Activated naive CD4-positive, alpha-beta T cell (primary cell): Measurements from ENCODE around the gene DOCK9.
"Not testable (repeated sequence)": the region's sequence is repeated elsewhere in the genome, so short reads cannot be mapped to it uniquely, and the experiment has no call there.

Experiments
- DNase-seq, 4 experiments: peaks; one replicate each; lab custom pipeline; 2025; lab: John Stamatoyannopoulos, UW

DOCK9 gene

GRCh38 chr13:98773921-98774320 is 203.9 kb downstream of the DOCK9 start:
- no peak for DNase-seq

- DNase-seq, result no peak
Measured at GRCh38 chr13:98772794-98773452, 204.9 kb downstream of the DOCK9 start.

DNA sequence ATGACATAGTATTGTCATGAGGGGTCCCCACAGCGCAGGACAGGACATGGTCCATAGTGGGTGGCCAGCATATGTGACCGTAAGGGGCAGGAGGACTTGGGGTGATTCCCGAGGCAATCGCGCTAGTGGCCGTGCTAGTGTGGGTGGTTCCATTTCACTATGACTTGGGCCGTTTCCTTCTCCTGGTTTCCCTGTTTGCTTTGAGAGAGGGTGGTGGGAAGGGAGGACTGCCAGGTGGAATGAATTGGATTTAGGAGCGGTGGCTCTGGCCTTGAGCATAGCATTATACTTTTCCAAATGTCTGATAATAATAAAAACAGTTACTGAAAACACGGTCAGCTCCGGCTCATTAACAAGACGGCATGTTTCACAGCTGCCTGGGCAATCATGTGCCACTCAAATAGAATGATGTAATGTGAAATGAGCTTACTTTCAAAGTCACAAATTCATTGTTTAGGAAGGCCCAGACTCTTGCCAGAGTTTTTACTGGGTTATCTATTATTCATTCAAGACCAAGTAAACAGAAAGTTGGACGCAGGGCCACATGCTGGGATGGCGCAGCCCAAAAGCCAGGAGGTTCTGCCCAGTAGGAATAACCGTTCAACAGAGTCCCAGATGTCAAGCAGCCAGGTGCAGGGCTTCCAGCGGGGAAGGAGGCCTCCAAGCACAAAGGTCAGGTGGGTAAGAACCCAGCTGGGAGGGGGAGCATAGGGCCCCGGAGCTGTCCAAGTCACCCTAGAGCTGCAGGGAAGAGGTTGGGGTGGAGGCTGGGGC is 205.8 kb downstream of the DOCK9 start:
- DNase-seq, result no peak

- no peak for DNase-seq
Measured at GRCh38 chr13:98769736-98770135, 208.1 kb downstream of the DOCK9 start.

DNA sequence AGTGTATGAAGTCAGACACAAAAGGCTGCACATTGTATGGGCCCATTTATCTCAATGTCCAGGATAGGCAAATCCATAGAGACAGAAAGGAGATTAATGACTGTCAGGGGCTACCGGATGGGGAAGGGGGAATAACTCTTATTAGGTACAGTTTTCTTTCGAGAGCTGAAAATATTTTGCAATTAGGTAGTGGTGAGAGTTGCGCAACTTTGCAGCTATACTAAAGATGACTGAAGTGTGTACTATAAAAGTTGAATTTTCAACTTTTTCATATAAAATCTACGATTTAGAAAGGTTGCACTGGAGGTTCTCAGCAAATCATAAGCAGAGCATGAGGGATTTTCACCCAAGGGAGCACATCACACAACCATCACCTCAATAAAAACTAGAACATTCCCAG is 209.3 kb downstream of the DOCK9 start:
- no peak for DNase-seq

DNA sequence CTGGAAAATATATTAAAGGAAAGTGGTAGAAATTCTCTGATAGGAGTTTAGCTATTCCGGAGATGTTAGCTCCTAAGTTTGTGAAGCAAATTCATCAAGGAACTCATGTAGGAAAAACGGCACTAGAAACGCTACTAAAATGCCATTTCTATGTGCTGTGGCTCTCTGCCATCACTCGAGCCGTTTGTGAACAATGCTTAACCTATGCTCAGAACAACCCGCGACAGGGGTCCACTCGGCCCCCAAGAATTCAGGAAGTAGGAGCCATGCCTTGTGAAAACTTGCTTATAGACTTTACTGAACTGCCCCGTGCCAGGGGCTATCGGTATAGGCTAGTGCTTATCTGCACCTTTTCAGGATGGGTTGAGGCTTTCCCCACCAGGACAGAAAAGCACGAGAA is 211.2 kb downstream of the DOCK9 start:
- no peak for DNase-seq

DNA sequence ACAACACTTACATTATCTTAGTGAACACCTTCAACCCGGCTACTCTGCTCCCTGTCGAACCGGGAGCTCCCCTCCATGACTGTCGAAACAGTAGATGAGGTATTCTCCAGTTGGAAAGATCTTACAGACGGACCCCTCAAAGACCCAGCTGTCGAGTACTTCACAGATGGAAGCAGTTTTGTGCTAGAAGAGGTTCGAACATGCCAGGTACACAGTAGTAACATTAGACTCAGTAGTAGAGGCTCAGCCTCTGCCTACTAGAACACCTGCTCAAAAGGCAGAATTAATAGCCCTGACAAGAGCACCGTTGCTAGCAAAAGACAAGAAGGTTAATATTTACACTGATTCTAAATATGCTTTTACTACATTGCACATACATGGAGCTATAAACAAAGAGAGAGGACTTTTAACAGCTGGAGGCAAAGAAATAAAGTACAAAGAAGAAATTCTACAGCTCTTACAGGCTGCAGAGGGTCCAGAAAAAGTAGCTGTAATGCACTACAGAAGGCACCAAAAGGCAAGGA is 211.8 kb downstream of the DOCK9 start:
- DNase-seq, result no peak

DNA sequence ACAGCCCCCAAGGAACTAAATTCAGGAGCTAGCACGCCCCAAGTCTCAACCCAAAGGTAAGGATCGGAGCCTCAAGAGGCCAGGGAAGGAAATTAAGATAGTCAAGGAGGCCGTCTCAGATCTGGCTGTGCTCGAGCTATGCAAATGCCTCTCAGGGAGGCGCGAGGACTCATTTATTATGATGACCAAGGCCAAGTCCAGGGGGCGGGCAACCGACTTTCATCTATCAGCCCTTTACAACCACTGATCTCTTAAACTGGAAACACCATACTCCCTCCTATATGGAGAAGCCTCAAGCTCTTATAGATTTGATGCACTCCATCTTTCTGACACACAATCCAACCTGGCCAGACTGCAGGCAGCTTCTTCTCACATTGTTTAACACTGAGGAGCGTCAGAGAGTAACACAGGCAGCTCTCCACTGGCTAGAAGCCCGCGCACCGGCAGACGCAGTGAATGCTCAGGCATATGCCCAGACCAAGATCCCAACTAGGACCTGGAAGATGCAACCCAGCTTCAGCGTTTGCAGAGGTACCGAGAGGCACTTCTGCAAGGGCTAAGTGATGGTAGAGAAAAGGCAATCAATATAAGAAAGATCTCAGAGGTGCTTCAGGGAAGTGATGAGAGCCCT is 215.8 kb downstream of the DOCK9 start:
- DNase-seq, result no peak

- no peak for DNase-seq
Measured at GRCh38 chr13:98761126-98761985, 216.5 kb downstream of the DOCK9 start.

- no peak for DNase-seq
Measured at GRCh38 chr13:98755729-98756128, 222.1 kb downstream of the DOCK9 start.

GRCh38 chr13:98755116-98755515 is 222.7 kb downstream of the DOCK9 start:
- no peak for DNase-seq

DNA sequence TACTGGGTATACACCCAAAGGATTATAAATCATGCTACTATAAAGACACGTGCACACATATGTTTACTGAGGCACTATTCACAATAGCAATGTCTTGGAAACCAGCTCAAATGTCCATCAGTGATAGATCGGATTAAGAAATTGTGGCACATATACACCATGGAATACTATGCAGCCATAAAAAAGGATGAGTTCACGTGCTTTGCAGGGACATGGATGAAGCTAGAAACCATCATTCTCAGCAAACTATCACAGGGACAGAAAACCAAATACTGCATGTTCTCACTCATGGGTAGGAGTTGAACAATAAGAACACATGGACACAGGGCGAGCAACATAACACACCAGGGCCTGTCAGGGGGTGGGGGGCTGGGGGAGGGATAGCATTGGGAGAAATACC is 223.4 kb downstream of the DOCK9 start:
- DNase-seq, result not testable (repeated sequence)

DNA sequence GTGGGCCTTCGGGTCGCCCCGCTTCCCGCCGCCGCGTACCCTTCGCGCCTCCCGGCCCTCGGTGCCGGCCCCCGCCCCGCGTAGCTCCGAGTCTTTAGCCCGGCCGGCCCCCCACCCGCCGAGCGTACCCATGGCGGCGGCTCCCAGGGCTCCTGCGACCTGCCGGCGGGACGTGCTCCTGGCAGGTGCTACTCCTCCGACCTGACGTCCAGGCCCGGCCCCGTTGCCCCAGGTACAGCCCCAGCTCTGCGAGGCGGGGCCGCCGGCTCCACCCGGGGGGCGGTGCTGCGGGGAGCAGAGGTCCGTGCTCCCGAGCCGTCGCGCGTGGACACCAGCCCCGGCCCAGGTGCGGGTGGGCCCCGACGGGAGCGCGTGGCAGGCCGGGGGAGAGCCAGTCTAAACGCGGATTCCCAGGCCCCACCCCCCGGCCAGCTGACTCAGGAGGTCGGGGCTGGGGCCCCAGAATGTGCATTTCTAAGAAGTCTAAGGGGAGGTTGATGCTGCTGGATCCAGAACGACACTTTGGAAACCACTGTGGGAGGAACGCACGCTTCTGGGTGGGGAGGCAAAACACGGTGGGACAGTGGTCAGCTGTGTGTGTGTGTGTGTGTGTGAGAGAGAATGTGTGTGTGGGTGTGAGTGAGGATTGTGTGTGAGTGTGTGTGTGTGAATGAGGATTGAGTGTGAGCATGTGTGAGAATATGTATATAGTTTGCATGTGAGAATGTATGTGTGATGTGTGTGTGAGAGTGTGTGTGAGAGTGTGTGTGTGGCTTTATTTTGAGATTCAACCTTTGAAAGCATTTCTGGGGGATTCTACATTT is 225.2 kb downstream of the DOCK9 start, which contains the start of gene SLC15A1:
Gene SLC15A1, minus strand, starts transcription at position 206 of the 824 bp plus-strand sequence. Its CDS starts 74 bp downstream, at position 132.
- no peak for DNase-seq

DNA sequence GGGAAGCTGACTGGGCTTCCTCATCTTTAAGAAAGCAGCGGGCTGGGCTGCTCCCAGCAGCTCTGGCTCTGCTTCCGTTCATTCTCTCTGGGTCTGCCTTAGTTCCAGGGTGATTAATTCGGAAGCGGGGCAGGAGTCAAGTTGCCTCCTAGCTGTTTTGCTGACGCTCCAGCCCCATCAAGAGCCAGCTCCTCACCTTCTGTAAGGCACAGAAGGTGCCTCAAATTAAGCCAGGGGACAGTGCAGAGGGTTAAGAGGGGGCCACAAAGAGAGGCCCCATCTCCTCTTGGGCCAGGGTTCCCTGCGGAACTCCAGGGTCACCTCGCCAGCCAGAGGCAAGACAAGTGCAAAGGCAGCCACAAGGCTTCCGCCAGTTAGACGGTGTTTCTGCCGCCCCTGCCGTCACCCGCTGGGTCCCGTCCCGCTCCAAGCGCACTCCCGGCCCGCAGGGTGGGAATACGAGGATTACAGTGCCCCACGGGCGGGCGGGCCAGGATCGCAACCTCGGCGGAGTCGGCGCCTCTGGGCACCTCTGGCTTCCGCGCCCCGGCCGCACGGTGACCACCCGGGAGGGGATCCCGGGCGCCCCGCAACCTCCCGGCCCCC is 225.9 kb downstream of the DOCK9 start:
- DNase-seq, result no peak

GRCh38 chr13:98751367-98751782 is 226.5 kb downstream of the DOCK9 start:
- DNase-seq, result no peak

GRCh38 chr13:98749501-98749900 is 228.4 kb downstream of the DOCK9 start:
- no peak for DNase-seq

GRCh38 chr13:98746968-98747367 is 230.9 kb downstream of the DOCK9 start:
- no peak for DNase-seq
